PC-3 (cell line): ENCODE measurements around the gene DTNB. TPM values are rescaled to one million over a fixed set of nuclear protein-coding genes. Genes with fewer than 3 reads are reported as not detected.

Experiments used
- ATAC-seq: fragments of 200-7000 bp; cut with Tn5 transposase; 2 replicates; pipeline ENCODE4 v1.9.1; 2020; ENCODE audit warnings: mild to moderate bottlenecking, moderate library complexity
- BruUV-seq: library from RNA; stranded (reverse); fragments of 400-500 nt; replicated peaks from 2 replicates; lab custom pipeline; 2021; lab: Mats Ljungman, UMichigan
- CTCF ChIA-PET: fragments of 300-600 bp; sonication (Branson Sonifier 250); formaldehyde crosslinking; loops from one replicate; lab custom pipeline; 2022; ENCODE audit warnings: antibody characterized with exemption; lab: Charles Lee
- POLR2A ChIA-PET: fragments of 300-600 bp; sonication (Branson Sonifier 250); formaldehyde crosslinking; loops from one replicate; lab custom pipeline; 2022; ENCODE audit warnings: antibody characterized with exemption; ENCODE audit not compliant: unreplicated experiment; lab: Charles Lee
- DNase-seq: peaks from one replicate; pipeline ENCODE4 v3.0.0-alpha.2; 2015
- H2AFZ ChIP-seq: fragments of 300-600 bp; sonication (generic); 2 replicates; pipeline ENCODE4 v1.6.0; 2016; ENCODE audit warnings: antibody characterized with exemption, low read length
- H3F3A ChIP-seq: fragments of 300-600 bp; sonication (generic); one replicate; pipeline ENCODE4 v1.6.0; 2017; ENCODE audit warnings: antibody characterized with exemption, low read length, control low read depth, mild to moderate bottlenecking; ENCODE audit not compliant: unreplicated experiment
- H3K27ac ChIP-seq: fragments of 300-600 bp; sonication (generic); 2 replicates; pipeline ENCODE4 v1.5.1; 2016; ENCODE audit warnings: mild to moderate bottlenecking, low read length
- H3K27me3 ChIP-seq: fragments of 300-600 bp; sonication (generic); 2 replicates; pipeline ENCODE4 v1.6.1; 2016; ENCODE audit warnings: low read length, mixed read lengths
- H3K36me3 ChIP-seq: fragments of 300-600 bp; sonication (generic); 2 replicates; pipeline ENCODE4 v1.6.1; 2016; ENCODE audit warnings: low read depth, mixed run types, low read length, mixed read lengths
- H3K4me1 ChIP-seq: fragments of 300-600 bp; sonication (generic); 2 replicates; pipeline ENCODE4 v1.5.1; 2016; ENCODE audit warnings: low read length; ENCODE audit not compliant: insufficient read depth
- H3K4me2 ChIP-seq: fragments of 300-600 bp; sonication (generic); 2 replicates; pipeline ENCODE4 v1.6.0; 2016; ENCODE audit warnings: low read length
- H3K4me3 ChIP-seq: fragments of 300-600 bp; sonication (generic); 2 replicates; pipeline ENCODE4 v1.5.1; 2016; ENCODE audit warnings: mild to moderate bottlenecking, low read length, mixed read lengths
- H3K79me2 ChIP-seq: fragments of 300-600 bp; sonication (generic); 2 replicates; pipeline ENCODE4 v1.6.1; 2017; ENCODE audit warnings: low read length, mixed read lengths
- H3K9ac ChIP-seq: fragments of 300-600 bp; sonication (generic); 2 replicates; pipeline ENCODE4 v1.6.0; 2016; ENCODE audit warnings: mild to moderate bottlenecking, low read length
- H3K9me2 ChIP-seq: fragments of 300-600 bp; sonication (generic); replicated peaks from 2 replicates; pipeline ENCODE4 v1.6.1; 2016; ENCODE audit warnings: mixed run types, low read length, mixed read lengths
- H3K9me3 ChIP-seq: fragments of 300-600 bp; sonication (generic); 2 replicates; pipeline ENCODE4 v1.6.1; 2016; ENCODE audit warnings: low read length, mixed read lengths
- H4K20me1 ChIP-seq: fragments of 300-600 bp; sonication (generic); 2 replicates; pipeline ENCODE4 v1.6.1; 2016; ENCODE audit warnings: low read length, mixed read lengths
- CTCF ChIP-seq: fragments of 300-600 bp; sonication (generic); conservative IDR thresholded peaks from 2 replicates; pipeline ENCODE4 v1.5.1; 2017; ENCODE audit warnings: antibody characterized with exemption, low read depth, mild to moderate bottlenecking, low read length
- EZH2 ChIP-seq: fragments of 300-600 bp; sonication (generic); IDR thresholded peaks from one replicate; pipeline ENCODE4 v1.6.1; 2017; ENCODE audit warnings: antibody characterized with exemption, mild to moderate bottlenecking, low read length; ENCODE audit not compliant: unreplicated experiment
- EZH2phosphoT487 ChIP-seq: fragments of 300-600 bp; sonication (generic); IDR thresholded peaks from 2 replicates; pipeline ENCODE4 v1.6.1; 2018; ENCODE audit warnings: mild to moderate bottlenecking, antibody characterized with exemption, low read length, borderline replicate concordance
- intact Hi-C: fragments of 100-400 bp; cut with micrococcal nuclease; formaldehyde crosslinking; loops from 2 replicates; pipeline ENCODE4 v1.9.0; 2023
- total RNA-seq: library from RNA; depleted of rRNA; stranded (reverse); fragments of >200 nt; gene quantifications from 2 replicates; pipeline ENCODE4 v1.2.3, GENCODE V29; 2014

The DTNB gene
- total RNA-seq, 1 experiment from 2014 or later, result 23.1 TPM

- ATAC-seq (no peak), DNase-seq (no peak)
- no peak overlapping the region for H2AFZ ChIP-seq
- H3K4me3 ChIP-seq, result no peak overlapping the region
- no peak overlapping the region for H3K4me2 ChIP-seq
- no peak overlapping the region for H3K9ac ChIP-seq
- no peaks in the 10 kb centered on the region for H3K36me3 ChIP-seq
- no peaks in the 10 kb centered on the region for H3F3A ChIP-seq
- BruUV-seq, result no TSS peak
- intact Hi-C loops, result no loop called here
- H3K9me2 ChIP-seq, result no peaks in the 10 kb centered on the region
- H3K27ac ChIP-seq, result no peak overlapping the region
- H3K27me3 ChIP-seq, result no peaks in the 10 kb centered on the region
- TF ChIP-seq CTCF, result no peak
- TF ChIP-seq EZH2, result no peak
- TF ChIP-seq EZH2phosphoT487, result no peak
- H4K20me1 ChIP-seq, result no peaks in the 10 kb centered on the region
- POLR2A ChIA-PET, result no interaction called here
- peaks cover 6% of the 10 kb centered on the region for H3K4me1 ChIP-seq
- CTCF ChIA-PET, result no interaction called here
- no peaks in the 10 kb centered on the region for H3K9me3 ChIP-seq
- no peaks in the 10 kb centered on the region for H3K79me2 ChIP-seq
Measured at GRCh38 chr2:25354116-25354515, 319.3 kb downstream of the DTNB start.

GRCh38 chr2:25349397-25349796 is 324.0 kb downstream of the DTNB start:
- H3K4me3 ChIP-seq, result no peak overlapping the region
- no peak for TF ChIP-seq CTCF
- H3K36me3 ChIP-seq, result no peaks in the 10 kb centered on the region
- H3K4me2 ChIP-seq, result no peak overlapping the region
- no TSS peak for BruUV-seq
- H3K9me3 ChIP-seq, result no peaks in the 10 kb centered on the region
- no peak overlapping the region for H3K27ac ChIP-seq
- H3K79me2 ChIP-seq, result no peaks in the 10 kb centered on the region
- H2AFZ ChIP-seq, result no peak overlapping the region
- no peaks in the 10 kb centered on the region for H3K27me3 ChIP-seq
- CTCF ChIA-PET, result no interaction called here
- no peak overlapping the region for H3K9ac ChIP-seq
- H4K20me1 ChIP-seq, result no peaks in the 10 kb centered on the region
- ATAC-seq, result no peak; the same call in 1 of the 2 replicates
- peaks cover 17% of the 10 kb centered on the region for H3K4me1 ChIP-seq
- intact Hi-C loops, result no loop called here
- H3K9me2 ChIP-seq, result no peaks in the 10 kb centered on the region
- no peaks in the 10 kb centered on the region for H3F3A ChIP-seq
- POLR2A ChIA-PET, result no interaction called here
- DNase-seq, result peak; percentile 42

GRCh38 chr2:25347846-25348245 is 325.5 kb downstream of the DTNB start:
- Histone ChIP-seq H4K20me1 (no peaks in the 10 kb centered on the region), H3K4me2 (no peak overlapping the region), H3K4me1 (peaks cover 17% of the 10 kb centered on the region), H3K9me2 (no peaks in the 10 kb centered on the region), H3K9ac (no peak overlapping the region), H3K79me2 (no peaks in the 10 kb centered on the region), H3K36me3 (no peaks in the 10 kb centered on the region), H3F3A (no peaks in the 10 kb centered on the region), H3K27ac (no peak overlapping the region), H3K27me3 (no peaks in the 10 kb centered on the region), H3K4me3 (no peak overlapping the region), H3K9me3 (no peaks in the 10 kb centered on the region), H2AFZ (no peak overlapping the region)
- DNase-seq (no peak), ATAC-seq (no peak)
- intact Hi-C loops, result no loop called here
- no peak for TF ChIP-seq CTCF
- TF ChIP-seq EZH2phosphoT487, result no peak
- no peak for TF ChIP-seq EZH2
- POLR2A ChIA-PET, result no interaction called here
- BruUV-seq, result no TSS peak
- CTCF ChIA-PET, result interaction anchor here (1.6 kb wide), 1 partner anchor 14 kb away, joined by 6 read pairs; no protein-coding TSS in a partner anchor
